ENCODE measurements around the gene ADH1C.
"Not testable (repeated sequence)": the region's sequence is repeated elsewhere in the genome, so short reads cannot be mapped to it uniquely, and the experiment has no call there.

DNA sequence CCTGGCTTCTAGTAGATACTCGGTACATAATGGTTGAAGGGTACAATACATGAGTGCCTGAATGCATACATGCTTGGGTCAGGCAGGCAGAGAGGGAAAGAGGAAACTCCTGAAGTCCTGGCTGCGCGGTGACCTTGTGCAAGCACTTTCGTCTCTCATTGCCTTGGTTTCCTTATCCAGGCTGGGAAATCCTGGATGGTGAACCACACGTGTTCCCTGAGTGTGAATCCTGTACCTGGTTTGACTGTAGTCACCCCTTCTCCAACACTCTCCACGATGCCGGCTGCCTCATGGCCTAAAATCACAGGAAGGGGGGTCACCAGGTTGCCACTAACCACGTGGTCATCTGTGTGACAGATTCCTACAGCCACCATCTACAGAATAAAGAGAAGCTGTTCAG lies 34.7 kb downstream of the ADH1C start:
- TF ChIP-seq CTCF (conservative IDR thresholded peaks at IDR 0.05; ENCODE audit: low read depth, low read length); EZH2phosphoT487 (IDR thresholded peaks at IDR 0.05; ENCODE audit: borderline replicate concordance, low read length): not testable (repeated sequence)

All from PC-3 (cell line).